Heart left ventricle (tissue), 16 donors: ENCODE results near the gene AGAP2. TPM values are rescaled to one million over a fixed set of nuclear protein-coding genes. Genes with fewer than 3 reads are reported as not detected.
"Not testable (repeated sequence)": the region's sequence is repeated elsewhere in the genome, so short reads cannot be mapped to it uniquely, and the experiment has no call there.

Source experiments
- ATAC-seq, 4 donors: fragments of 200-7000 bp; cut with Tn5 transposase; one replicate each; pipeline ENCODE4 v1.9.1; 2020 to 2022; ENCODE audit warnings: moderate library complexity in 4 of 4, mild to moderate bottlenecking in 3 of 4, moderate number of reproducible peaks in 1 of 4
- DNase-seq, 5 donors: peaks; one replicate each; pipeline ENCODE4 v3.0.0-alpha.2; 2020
- H3K27ac ChIP-seq, 12 donors: fragments of 200-600 bp; sonication (generic) in 4 of 12; one replicate each; pipeline versions ENCODE4 v1.5.0 to v1.8.0; 2016 to 2022; ENCODE audit warnings: mild to moderate bottlenecking in 2 of 12
- H3K27me3 ChIP-seq, 9 donors: fragments of 200-600 bp; sonication (generic) in 2 of 9; one replicate each; pipeline versions ENCODE4 v1.5.1 to v1.8.0; 2016 to 2022; ENCODE audit warnings: mild to moderate bottlenecking in 3 of 9
- H3K36me3 ChIP-seq, 9 donors: fragments of 200-600 bp; sonication (generic) in 2 of 9; one replicate each; pipeline versions ENCODE4 v1.5.0 to v1.8.0; 2018 to 2022; ENCODE audit warnings: mild to moderate bottlenecking in 2 of 9
- H3K4me1 ChIP-seq, 12 donors: fragments of 200-600 bp; sonication (generic) in 4 of 12; one replicate each; pipeline versions ENCODE4 v1.5.0 to v1.8.0; 2016 to 2022; ENCODE audit warnings: mild to moderate bottlenecking in 3 of 12
- H3K4me3 ChIP-seq, 12 donors: fragments of 200-600 bp; sonication (generic) in 4 of 12; one replicate each; pipeline versions ENCODE4 v1.5.0 to v1.8.0; 2017 to 2022; ENCODE audit warnings: mild to moderate bottlenecking in 9 of 12, moderate library complexity in 4 of 12
- H3K9me3 ChIP-seq, 12 donors: fragments of 200-600 bp; sonication (generic) in 4 of 12; one replicate each; pipeline versions ENCODE4 v1.5.0 to v1.8.0; 2016 to 2022; ENCODE audit warnings: mild to moderate bottlenecking in 1 of 12
- CTCF ChIP-seq, 12 donors: fragments of 200-600 bp; sonication (generic) in 4 of 12; IDR thresholded peaks; one replicate each; pipeline versions ENCODE4 v1.5.0 to v1.8.0; 2018 to 2022; ENCODE audit warnings: antibody characterized with exemption in 12 of 12, mild to moderate bottlenecking in 5 of 12
- POLR2A ChIP-seq, 2 donors: fragments of 450-650 bp; IDR thresholded peaks; one replicate each; pipeline ENCODE4 v1.6.1; 2017; ENCODE audit warnings: antibody characterized with exemption in 2 of 2, mild to moderate bottlenecking in 2 of 2, moderate library complexity in 2 of 2
- whole genome bisulfite sequencing, 4 donors: extraction: QIAGEN DNeasy Blood & Tissue Kit in 2 of 4; methylation state at CpG; one replicate each; pipeline versions ENCODE4 v1.1.5 to v1.1.7; 2013 to 2018; 5-methylcytosine and 5-hydroxymethylcytosine counted together
- intact Hi-C, 10 donors: fragments of 100-400 bp; cut with DNase I; formaldehyde crosslinking; loops; one replicate each; pipeline versions ENCODE4 v1.11.1 to v1.14.2; 2022
- polyA plus RNA-seq, 2 donors: library from polyadenylated mRNA; stranded (reverse); fragments of 200-250 nt; gene quantifications; one replicate each; pipeline ENCODE4 v1.2.3, GENCODE V29; 2013
- total RNA-seq, 9 donors: library from RNA; depleted of rRNA in 2 of 9; stranded (reverse); fragments of >200 nt in 2 of 9; fragmentation: NEBNext Ultra II Directional in 3 of 9; extraction: Animal tissue kit (Norgen Biotek cat#: 25700) in 3 of 9; gene quantifications; one replicate each; pipeline versions ENCODE4 v1.1.0 to v1.2.4, GENCODE V29; 2016 to 2023
- donor health status: ischemic (EF 13 %, LVEDD 7.1; RV severe dilation, severe dysfunction).
- donor health status: healthy with polysubstance abuse.
- donor health status: DM: no; HTN: yes; CAD: no.
- donor health status: DM: no; HTN: no; CAD: no.
- donor health status: ischemic (EF 25% LVEDD 6.9; RV normal size, moderate dysfunction).
- donor health status: ischemic (EF 25% LVEDD 5.7; RV mildly dilated, moderate dysfunction).
- donor health status: healthy.
- donor health status: DM: yes; HTN: yes; CAD: no.
- donor health status: ischemic (EF 35%, LVEDD 5.7; RV mildly dilated, moderate dysfunction).
- donor health status: nonischemic (EF 11% LVEDD 7.7; RV severe dilation, severe dysfunction).
- donor health status: DM: yes; HTN: yes; CAD: no.
- donor health status: PGD.
- donor health status: ischemic (EF 29% LVEDD 5.4; RV normal size, mild dysfunction).
- donor health status: nonischemic (EF 23%, LVEDD 6.1; RV moderate dilation, normal function).

AGAP2 gene
- total and polyA plus RNA-seq, 11 donors = 3.9 to 12.0 (median 5.5) TPM

GRCh38 chr12:57717131-57717530, 21.4 kb downstream of the AGAP2 start:
- Histone ChIP-seq H3K27ac (no peak overlapping the region), H3K9me3 (peaks cover 0 to under 1% (median 0%) of the 10 kb centered on the region in 12 donors), H3K4me3 (no peak overlapping the region), H3K4me1 (no peaks in the 10 kb centered on the region), H3K36me3 (peaks cover 0 to 94% (median 83%) of the 10 kb centered on the region in 9 donors), H3K27me3 (no peaks in the 10 kb centered on the region)
- intact Hi-C loops = no loop called here
- DNase-seq (no peak), ATAC-seq (no peak)
- TF ChIP-seq CTCF (IDR thresholded peaks at IDR 0.05) = no peak
- no peak for TF ChIP-seq POLR2A (IDR thresholded peaks at IDR 0.05)
- 96 to 100% (median 98%) methylated on average over 5 of the region's 5 CpGs for WGBS, 4 donors

- DNase-seq (no peak), ATAC-seq (no peak)
- Histone ChIP-seq H3K9me3 (peaks cover 0 to 3% (median 0%) of the 10 kb centered on the region in 12 donors), H3K36me3 (peaks cover 0 to 93% (median 81%) of the 10 kb centered on the region in 9 donors), H3K27ac (no peak overlapping the region), H3K4me1 (no peaks in the 10 kb centered on the region), H3K4me3 (no peak overlapping the region), H3K27me3 (no peaks in the 10 kb centered on the region)
- TF ChIP-seq CTCF (IDR thresholded peaks at IDR 0.05) (no peak), POLR2A (IDR thresholded peaks at IDR 0.05) (no peak)
- WGBS, 4 donors = 90 to 96% (median 95%) methylated on average over 4 of the region's 4 CpGs
- intact Hi-C loops = no loop called here
These were observed 22.2 kb downstream of the AGAP2 start for GRCh38 chr12:57716305-57716704.

- H3K9me3 ChIP-seq = peaks cover 0 to 3% (median 0%) of the 10 kb centered on the region in 12 donors
- DNase-seq (no peak), ATAC-seq (no peak)
- H3K36me3 ChIP-seq = peaks cover 0 to 92% (median 76%) of the 10 kb centered on the region in 9 donors
- 92 to 96% (median 94%) methylated on average over 12 of the region's 12 CpGs for WGBS, 4 donors
- no peaks in the 10 kb centered on the region for H3K27me3 ChIP-seq
- no peak overlapping the region for H3K4me3 ChIP-seq
- intact Hi-C loops = no loop called here
- no peaks in the 10 kb centered on the region for H3K4me1 ChIP-seq
- no peak for TF ChIP-seq POLR2A (IDR thresholded peaks at IDR 0.05)
- no peak for TF ChIP-seq CTCF (IDR thresholded peaks at IDR 0.05)
- no peak overlapping the region for H3K27ac ChIP-seq
These were observed 22.8 kb downstream of the AGAP2 start for GRCh38 chr12:57715786-57716185.

- H3K36me3 ChIP-seq = peaks cover 0 to 92% (median 70%) of the 10 kb centered on the region in 9 donors
- WGBS, 4 donors = 88 to 98% (median 95%) methylated on average over 6 of the region's 6 CpGs
These were observed 23.4 kb downstream of the AGAP2 start for GRCh38 chr12:57715036-57715748.

More at GRCh38 chr12:57715036-57715748, 23.4 kb downstream of the AGAP2 start:
- ATAC-seq, H3K27ac ChIP-seq, H3K9me3 ChIP-seq, H3K27me3 ChIP-seq, H3K4me3 ChIP-seq, H3K4me1 ChIP-seq, DNase-seq, intact Hi-C loops: not testable (repeated sequence)
